DND-41 (cell line): ENCODE measurements around the gene HCN2.

Experiments used
- ATAC-seq: fragments of 200-7000 bp; cut with Tn5 transposase; 3 replicates; pipeline ENCODE4 v1.9.1; 2021; ENCODE audit warnings: low read depth; ENCODE audit not compliant: insufficient read depth
- DNase-seq: peaks from one replicate; pipeline ENCODE4 v3.0.0-alpha.2; 2020
- H2AFZ ChIP-seq: 2 replicates; pipeline ENCODE4 v1.6.0; 2012; ENCODE audit warnings: low read depth, low read length
- H3K27ac ChIP-seq: 2 replicates; pipeline ENCODE4 v1.5.1; 2012; ENCODE audit warnings: low read length, inconsistent platforms
- H3K27me3 ChIP-seq: fragments of 200-600 bp; sonication (generic); 2 replicates; pipeline ENCODE4 v1.6.0; 2012; ENCODE audit warnings: low read length, mild to moderate bottlenecking, inconsistent platforms; ENCODE audit not compliant: insufficient read depth, poor library complexity
- H3K36me3 ChIP-seq: 2 replicates; pipeline ENCODE4 v1.5.1; 2012; ENCODE audit warnings: low read length, inconsistent platforms; ENCODE audit not compliant: insufficient read depth
- H3K4me1 ChIP-seq: 2 replicates; pipeline ENCODE4 v1.5.1; 2012; ENCODE audit warnings: mild to moderate bottlenecking, low read length; ENCODE audit not compliant: insufficient read depth
- H3K4me2 ChIP-seq: 2 replicates; pipeline ENCODE4 v1.6.0; 2012; ENCODE audit warnings: mild to moderate bottlenecking, moderate library complexity, low read length, inconsistent platforms; ENCODE audit not compliant: insufficient read depth
- H3K4me3 ChIP-seq, 2 experiments: fragments of 200-600 bp in 1 of 2; shearing (Covaris generic) in 1 of 2; 2 replicates each; pipeline ENCODE4 v1.5.1; 2012 to 2016; ENCODE audit warnings: inconsistent platforms in 2 of 2, low read length in 2 of 2, mild to moderate bottlenecking in 2 of 2, low read depth in 1 of 2, moderate library complexity in 1 of 2
- H3K79me2 ChIP-seq: 2 replicates; pipeline ENCODE4 v1.6.0; 2012; ENCODE audit warnings: low read length, inconsistent platforms; ENCODE audit not compliant: insufficient read depth
- H3K9ac ChIP-seq: 2 replicates; pipeline ENCODE4 v1.6.0; 2012; ENCODE audit warnings: low read depth, mild to moderate bottlenecking, inconsistent platforms, low read length, moderate library complexity
- H3K9me3 ChIP-seq: 2 replicates; pipeline ENCODE4 v1.5.1; 2012; ENCODE audit warnings: low read length, moderate library complexity, mild to moderate bottlenecking, inconsistent platforms; ENCODE audit not compliant: insufficient read depth, severe bottlenecking
- H4K20me1 ChIP-seq: 2 replicates; pipeline ENCODE4 v1.6.0; 2012; ENCODE audit warnings: low read length; ENCODE audit not compliant: insufficient read depth
- CTCF ChIP-seq: IDR thresholded peaks from 2 replicates; pipeline ENCODE4 v1.5.1; 2012; ENCODE audit warnings: borderline replicate concordance, low read length, moderate library complexity, mild to moderate bottlenecking; ENCODE audit not compliant: poor library complexity, severe bottlenecking; ENCODE audit errors: extremely low read depth
- EZH2 ChIP-seq: IDR thresholded peaks from 3 replicates; pipeline ENCODE4 v1.6.1; 2012; ENCODE audit warnings: borderline replicate concordance, low read depth, mild to moderate bottlenecking, moderate library complexity, low read length, inconsistent platforms; ENCODE audit not compliant: severe bottlenecking

Gene HCN2

GRCh38 chr19:644363-644762 lies 54.7 kb downstream of the HCN2 start:
- H3K27ac ChIP-seq = no peak overlapping the region
- H4K20me1 ChIP-seq = peaks cover 19% of the 10 kb centered on the region
- peaks cover 1% of the 10 kb centered on the region; the same call in 1 of the 2 replicates for H3K79me2 ChIP-seq
- H3K4me1 ChIP-seq = no peaks in the 10 kb centered on the region
- DNase-seq (no peak), ATAC-seq (no peak)
- H2AFZ ChIP-seq = no peak overlapping the region
- peaks cover 39% of the 10 kb centered on the region for H3K36me3 ChIP-seq
- H3K9ac ChIP-seq = no peak overlapping the region
- no peaks in the 10 kb centered on the region for H3K27me3 ChIP-seq
- TF ChIP-seq CTCF = no peak
- H3K4me3 ChIP-seq = no peak overlapping the region
- no peak overlapping the region for H3K4me2 ChIP-seq
- H3K9me3 ChIP-seq = no peaks in the 10 kb centered on the region

GRCh38 chr19:644789-645188 lies 55.1 kb downstream of the HCN2 start:
- TF ChIP-seq EZH2 (no peak), CTCF (no peak)
- peaks cover 22% of the 10 kb centered on the region for H4K20me1 ChIP-seq
- no peaks in the 10 kb centered on the region for H3K27me3 ChIP-seq
- ATAC-seq (no peak), DNase-seq (no peak)
- H3K9me3 ChIP-seq = no peaks in the 10 kb centered on the region
- H3K4me3 ChIP-seq = no peak overlapping the region
- no peak overlapping the region for H3K4me2 ChIP-seq
- H3K27ac ChIP-seq = no peak overlapping the region
- no peak overlapping the region for H3K9ac ChIP-seq
- H2AFZ ChIP-seq = no peak overlapping the region
- peaks cover 4% of the 10 kb centered on the region; the same call in 1 of the 2 replicates for H3K79me2 ChIP-seq
- H3K36me3 ChIP-seq = peaks cover 42% of the 10 kb centered on the region
- H3K4me1 ChIP-seq = no peaks in the 10 kb centered on the region

GRCh38 chr19:645912-646778 lies 56.5 kb downstream of the HCN2 start:
- Histone ChIP-seq H3K79me2 (peaks cover 5% of the 10 kb centered on the region), H3K9me3 (no peaks in the 10 kb centered on the region), H3K27me3 (no peaks in the 10 kb centered on the region), H3K9ac (no peak overlapping the region), H3K4me1 (no peaks in the 10 kb centered on the region), H3K36me3 (peaks cover 54% of the 10 kb centered on the region), H2AFZ (no peak overlapping the region), H3K4me3 (no peak overlapping the region), H3K4me2 (no peak overlapping the region), H4K20me1 (peaks cover 31% of the 10 kb centered on the region), H3K27ac (no peak overlapping the region)
- TF ChIP-seq CTCF (no peak), EZH2 (no peak)
- no peak for DNase-seq
- ATAC-seq = peak; percentile 10; the same call in 1 of the 3 replicates
